DMS79 (cell line): ENCODE results near the gene IRX4.
A peak's percentile ranks its signal among the peaks of the same experiment; 100 is the strongest.
"Not testable (repeated sequence)": the region's sequence is repeated elsewhere in the genome, so short reads cannot be mapped to it uniquely, and the experiment has no call there.

Experiments
- DNase-seq: peaks from one replicate; lab custom pipeline; 2025; lab: John Stamatoyannopoulos, UW

Gene IRX4

DNA sequence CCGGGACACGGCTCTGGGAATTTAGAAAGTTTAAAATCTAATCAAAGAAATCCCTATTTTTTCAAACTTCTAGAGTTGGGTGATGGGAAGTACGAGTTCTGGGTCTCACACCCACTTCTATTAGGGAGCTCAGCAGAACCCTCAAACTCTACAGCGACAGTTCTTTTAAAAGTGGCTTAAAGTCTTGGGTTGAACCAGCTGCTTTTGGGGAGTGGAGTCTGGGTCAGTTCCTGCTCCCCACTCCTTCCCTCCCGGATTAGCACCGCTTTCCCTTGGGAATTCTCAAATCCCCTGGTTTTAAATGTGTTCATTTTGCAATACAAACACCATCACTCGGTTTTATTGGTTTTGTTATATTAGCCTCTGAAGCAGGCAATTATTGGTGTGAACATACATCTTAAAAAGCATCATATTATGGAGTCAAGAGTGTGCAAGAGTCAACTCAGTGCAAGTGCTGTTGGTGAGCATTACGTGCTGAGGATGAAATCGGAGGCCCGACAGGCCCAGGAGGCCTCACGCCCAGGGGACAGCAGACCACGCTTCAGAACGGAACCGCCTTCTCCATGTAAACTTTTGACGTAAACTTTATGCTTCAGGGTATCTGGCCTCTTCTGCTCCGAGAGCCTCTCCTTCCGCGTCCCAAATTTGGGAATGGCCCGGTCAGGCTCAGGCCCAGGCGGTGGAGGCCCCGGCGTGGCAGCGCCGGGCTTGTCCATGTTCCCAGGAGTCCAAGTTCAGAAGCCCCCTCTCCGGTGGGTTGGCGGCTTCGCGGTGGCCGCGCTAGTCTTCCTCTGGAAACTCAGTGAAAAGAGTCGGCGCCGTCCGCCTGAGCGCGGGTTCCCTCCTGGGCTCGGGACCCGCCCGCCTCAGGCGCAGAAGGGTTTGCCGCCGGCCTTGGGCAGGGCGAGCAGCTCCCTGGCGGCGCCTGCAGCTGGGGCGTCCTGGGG lies 5.3 kb downstream of the IRX4 start:
- no peak for DNase-seq

DNA sequence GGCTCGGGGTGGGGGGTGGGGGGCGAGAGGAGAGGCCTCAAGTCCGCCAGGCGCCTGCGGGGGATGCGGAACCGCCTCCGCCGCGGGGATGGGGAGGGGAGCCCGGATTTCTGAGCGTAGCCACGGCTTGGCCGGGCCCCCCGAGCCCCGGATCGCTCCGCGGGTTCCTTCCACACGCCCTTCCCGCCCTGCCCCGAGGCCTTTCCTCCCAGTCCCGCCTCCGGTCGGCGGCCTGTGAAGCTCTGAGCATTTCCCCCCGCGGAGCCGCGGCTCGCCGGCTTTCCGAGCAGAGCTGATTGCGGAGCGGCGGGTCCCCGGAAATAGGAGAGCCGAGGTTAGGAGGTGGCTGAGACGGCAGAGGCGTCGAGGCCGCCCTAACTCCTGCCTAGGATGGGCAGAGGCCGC lies 6.1 kb downstream of the IRX4 start:
- DNase-seq = no peak

DNA sequence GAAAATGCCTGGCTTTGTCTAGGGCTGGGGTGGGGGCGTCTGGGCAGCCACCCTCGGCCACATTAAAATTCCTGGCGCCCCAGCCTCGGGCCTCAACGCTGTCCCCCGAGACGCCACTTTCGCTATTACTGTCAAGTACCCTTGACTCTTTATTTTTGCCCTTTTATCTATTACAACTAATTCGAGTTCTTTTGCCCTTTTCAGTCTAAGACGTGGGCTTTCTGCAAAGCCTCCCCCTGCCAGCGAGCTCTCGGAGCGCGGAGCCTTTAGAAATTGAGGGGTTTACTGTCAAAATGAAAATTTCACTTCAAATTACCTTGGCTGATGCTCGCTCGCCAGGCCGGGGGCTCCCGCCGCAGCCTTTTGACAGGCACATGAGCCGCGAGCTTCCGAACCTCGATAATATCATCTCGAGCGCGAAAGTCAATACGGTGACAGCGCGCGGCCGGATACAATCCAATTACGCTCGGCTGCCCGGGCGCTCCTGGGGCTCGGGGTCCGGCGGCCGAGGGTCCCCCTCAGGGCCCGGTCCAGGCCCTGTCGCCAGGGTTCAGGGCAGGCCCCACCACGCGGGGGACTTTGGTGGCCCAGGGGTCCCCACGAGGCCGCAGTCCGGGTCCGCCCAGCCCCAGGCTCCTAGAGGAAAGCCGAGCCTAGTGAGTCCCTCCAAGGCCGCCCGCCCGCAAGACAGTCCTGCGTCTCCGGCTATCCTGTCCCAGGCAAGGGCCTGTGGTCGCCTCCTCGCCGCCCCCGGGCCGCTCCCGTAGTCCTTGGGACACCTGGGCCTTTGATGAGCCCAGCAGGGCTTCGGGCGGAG lies 6.7 kb downstream of the IRX4 start:
- DNase-seq = no peak

DNA sequence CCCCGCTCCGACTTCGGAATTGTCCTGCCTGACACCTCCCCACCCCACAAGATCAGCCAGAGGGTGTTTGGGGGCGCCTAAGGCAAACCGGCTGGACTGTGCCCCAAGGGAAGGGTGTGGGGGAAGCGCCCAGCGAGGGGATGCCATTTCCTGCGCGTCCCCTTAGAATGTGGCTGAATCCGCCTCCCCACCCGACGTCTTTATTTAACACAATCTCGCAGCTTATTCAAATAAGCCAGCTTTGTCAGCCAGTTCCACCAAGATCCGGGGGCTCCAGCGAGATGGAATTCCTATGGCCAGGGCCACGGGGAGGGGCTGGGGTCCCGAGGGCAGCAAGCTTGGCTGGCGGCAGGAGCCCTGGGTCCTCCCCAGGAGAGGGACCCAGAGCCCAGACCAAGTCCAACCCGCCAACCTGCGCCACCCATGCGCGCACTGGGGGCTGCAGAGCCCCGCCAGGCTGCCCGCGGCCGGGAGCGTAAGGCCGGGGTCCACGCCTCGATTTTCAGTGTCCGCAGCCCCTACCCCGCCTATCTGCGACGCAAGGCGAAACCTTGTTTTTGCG lies 7.4 kb downstream of the IRX4 start:
- DNase-seq = no peak

DNA sequence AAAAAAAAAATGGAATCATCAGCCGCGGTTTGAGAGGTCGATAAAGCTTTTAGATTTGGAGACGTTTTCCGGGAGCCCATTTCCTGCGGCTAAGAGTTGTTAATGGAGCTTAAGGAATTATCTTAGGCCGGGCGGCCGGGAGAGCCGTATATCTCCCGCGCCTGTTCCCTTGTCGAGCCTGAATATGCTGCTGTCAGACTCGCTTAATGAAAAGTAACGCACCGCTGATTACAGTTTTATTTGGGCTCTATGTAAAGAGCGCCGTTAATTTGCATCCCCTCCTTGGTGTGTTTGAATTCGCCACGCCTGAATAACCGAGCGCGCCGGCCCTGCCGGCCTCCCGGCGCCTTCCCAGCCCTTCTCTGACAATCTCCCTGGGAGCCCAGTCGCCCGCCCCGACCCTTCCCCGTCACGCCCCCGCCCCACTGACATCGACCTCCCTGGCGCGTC lies 7.9 kb downstream of the IRX4 start:
- peak; percentile 85 for DNase-seq

DNA sequence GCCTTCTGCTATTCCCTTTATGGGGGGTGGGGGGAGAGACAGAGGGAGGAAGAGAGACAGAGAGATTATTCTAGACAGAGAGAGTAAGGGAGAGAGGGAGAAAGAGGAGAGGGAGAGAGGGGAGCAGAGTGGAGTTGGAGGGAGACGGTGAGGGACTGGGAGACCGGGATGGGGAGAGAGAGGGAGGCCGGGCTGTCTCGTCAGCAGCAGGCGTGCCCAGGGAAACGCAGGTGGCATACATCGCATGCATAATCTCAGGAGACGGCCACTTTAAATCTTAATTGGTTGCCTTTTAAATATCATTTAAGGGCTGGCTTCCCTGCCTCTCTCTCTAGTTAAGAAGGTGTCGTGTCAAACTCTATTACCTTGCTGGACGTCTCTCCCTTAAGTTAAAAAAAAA lies 8.4 kb downstream of the IRX4 start:
- peak; percentile 82 for DNase-seq

DNA sequence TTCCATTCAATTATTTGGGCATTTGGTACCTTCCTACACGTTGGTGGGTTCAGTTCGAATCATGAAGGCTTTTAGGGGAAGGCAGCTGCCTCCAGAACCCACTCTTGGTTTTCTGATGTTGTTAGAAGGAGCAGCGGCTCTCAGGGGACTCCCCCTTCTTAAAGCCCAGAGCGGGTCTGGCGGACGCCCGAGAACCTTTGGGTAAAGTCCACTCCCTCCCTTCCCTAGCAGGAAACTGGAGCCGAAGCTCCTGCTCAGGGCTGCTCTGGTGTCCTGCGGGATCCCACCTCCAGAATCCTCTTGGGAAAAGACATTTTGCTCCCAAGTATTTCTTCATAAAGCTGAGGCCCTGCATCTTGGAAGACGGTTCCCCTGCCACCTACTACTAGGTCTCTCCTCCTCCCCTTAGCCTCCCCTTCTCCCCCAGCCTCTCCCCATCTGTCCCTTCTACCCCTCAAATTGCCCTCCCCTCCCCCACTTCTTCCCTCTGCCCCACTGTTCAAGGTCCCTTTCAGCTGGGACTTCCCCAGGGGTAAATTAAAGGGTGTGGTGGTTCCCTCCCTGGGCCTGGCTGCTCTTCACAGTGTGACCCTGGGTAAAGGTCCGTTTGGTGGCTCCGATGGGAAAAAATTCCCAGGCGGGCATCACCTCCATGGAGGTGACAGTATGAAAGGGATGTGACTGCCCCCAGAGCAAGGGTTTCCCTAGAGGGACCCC lies 9.3 kb downstream of the IRX4 start:
- no peak for DNase-seq

DNA sequence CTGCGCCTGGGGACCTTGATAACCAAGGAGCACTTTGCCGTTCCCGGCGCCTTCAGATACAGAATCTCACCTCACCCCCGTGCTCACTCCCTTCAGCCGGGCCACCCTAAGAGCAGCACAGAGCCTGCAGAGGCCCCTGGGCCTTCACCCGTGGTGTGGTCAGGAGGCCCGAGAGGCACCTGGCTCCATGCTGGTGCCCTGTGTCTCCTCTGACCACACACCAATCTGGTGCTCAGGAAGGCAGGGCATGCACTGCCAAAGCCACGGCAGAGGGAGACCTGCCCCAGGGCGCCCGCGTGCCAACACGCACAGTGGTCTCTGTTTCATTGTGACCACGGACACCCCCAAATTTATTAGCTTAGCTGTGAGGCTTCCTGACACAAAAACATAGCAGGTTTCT lies 11.3 kb downstream of the IRX4 start:
- DNase-seq = no peak

DNA sequence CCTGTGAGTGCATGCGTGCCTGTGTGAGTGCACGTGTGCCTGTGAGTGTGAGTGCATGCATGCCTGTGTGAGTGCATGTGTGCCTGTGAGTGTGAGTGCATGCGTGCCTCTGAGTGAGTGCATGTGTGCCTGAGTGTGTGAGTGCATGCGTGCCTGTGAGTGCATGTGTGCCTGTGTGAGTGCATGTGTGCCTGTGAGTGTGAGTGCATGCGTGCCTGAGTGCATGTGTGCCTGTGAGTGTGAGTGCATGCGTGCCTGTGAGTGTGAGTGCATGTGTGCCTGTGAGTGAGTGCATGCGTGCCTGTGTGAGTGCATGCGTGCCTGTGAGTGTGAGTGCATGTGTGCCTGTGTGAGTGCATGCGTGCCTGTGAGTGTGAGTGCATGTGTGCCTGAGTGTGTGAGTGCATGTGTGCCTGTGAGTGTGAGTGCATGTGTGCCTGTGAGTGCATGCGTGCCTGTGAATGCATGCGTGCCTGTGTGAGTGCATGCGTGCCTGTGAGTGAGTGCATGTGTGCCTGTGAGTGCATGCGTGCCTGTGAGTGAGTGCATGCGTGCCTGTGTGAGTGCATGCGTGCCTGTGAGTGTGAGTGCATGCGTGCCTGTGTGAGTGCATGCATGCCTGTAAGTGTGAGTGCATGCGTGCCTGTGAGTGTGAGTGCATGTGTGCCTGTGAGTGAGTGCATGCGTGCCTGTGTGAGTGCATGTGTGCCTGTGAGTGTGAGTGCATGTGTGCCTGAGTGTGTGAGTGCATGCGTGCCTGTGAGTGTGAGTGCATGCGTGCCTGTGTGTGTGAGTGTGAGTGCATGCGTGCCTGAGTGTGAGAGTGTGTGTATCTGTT lies 12.1 kb downstream of the IRX4 start:
- DNase-seq = not testable (repeated sequence)

DNA sequence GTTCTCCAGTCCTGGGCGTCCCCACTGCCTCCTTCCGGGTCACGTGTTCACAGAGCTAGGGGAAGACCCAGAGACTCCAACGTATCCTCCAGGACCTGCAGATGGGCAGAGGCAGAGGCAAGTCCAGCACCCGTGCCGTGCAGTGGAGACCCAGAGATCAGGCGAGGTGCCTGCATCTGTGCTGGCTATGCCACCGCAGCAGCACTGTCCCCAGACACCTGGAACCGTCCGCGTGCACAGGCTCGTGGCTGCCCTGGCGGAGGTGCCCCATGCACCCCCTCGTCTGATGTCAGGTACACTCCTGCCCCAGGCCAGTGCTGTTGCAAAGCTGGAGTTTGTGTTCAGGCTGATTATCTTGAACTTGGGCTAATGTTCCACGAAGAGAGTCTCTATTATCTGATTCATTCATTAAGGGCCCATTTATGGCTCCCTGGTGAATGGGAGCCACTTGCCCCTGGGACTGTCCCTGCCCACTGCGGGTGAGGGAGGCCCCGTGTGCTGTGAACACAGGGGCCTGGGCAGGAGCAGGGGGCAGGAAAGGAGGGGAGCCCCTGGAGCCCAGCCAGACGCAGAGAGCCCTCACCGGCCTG lies 13.7 kb downstream of the IRX4 start:
- DNase-seq = no peak

DNA sequence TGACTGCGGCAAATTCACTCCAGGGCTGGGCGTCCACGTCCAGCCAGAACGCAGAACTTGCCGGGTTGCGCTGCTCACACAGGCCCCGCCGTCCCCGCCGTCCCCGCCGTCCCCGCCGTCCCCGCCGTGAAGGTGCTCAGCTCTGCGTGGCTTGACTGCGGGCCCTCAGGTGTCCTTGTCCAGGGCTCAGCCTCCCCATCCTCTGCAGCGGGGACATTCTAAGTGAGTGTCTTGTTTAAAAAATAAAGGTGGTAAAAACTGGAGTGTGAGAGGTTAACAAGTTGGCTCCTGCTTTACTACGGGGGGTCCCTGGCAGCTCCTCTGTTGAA lies 14.9 kb downstream of the IRX4 start:
- no peak for DNase-seq

DNA sequence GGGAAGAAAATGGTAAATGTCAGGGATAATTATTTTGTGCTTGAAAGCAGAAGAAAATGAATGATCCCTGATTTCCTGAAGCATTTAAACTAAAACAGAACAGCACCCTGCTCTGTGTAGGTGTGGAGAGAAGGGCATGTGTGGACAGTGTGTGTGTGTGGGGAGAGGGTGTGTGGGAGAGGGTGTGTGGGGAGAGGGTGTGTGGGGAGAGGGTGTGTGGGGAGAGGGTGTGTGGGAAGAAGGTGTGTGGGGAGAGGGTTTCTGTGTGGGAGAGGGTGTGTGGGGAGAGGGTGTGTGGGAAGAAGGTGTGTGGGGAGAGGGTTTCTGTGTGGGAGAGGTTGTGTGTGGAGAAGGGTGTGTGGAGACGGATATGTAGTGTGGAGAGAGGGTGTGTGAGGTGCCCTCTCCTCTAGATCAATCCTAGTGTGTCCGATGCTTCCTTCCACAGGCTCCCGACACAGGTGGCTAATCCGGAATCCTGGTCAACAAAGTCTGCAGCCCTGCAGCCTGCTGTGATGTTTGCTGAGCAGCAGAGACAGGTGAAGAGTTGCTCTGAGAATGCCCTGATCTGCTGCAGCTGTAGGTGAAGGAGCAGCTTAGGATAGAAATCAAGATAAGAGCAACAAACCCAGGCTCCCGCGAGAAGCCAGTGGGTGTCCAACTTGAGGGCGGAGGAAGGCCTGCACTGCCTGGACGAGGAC lies 15.5 kb downstream of the IRX4 start:
- DNase-seq = no peak

DNA sequence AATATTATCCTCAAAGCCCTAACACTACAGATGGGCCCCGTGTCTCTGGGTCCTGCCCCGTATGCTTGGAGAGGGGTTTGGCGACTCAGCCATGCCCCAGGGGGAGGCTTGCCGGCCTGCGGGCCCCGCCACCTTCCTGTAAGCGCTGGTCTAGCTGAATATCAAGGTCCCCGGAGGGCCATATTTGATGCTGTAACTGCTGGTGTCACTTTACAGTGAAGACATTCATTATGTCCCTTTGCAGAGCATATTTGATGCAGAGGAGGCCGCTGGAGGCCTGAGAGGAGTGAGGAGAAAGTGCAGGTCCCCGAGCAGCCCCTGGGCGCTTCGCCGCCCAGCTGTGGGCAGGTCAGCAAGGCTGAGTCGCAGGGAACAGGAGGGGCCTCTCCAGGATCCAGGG lies 16.8 kb downstream of the IRX4 start:
- DNase-seq = no peak

DNA sequence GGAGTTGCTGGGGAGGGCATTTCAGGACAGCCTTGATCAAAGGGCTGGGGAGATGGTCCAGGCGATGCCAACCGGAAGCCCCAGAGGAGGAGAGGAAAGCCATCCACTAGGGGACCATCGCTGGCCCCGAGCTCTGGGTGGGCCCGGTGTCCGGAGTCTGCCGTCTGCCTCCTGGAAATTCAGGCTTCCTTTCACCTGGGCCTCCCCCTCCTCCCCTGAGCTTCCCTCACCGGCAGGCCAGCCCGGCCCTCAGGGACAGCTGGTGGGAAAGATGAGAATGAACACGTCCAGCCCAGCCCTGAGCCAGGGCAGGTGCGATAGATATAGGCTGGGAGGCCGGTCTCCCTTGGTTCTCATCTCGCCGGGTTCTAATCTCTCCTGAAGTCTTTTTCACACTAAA lies 17.2 kb downstream of the IRX4 start:
- no peak for DNase-seq

DNA sequence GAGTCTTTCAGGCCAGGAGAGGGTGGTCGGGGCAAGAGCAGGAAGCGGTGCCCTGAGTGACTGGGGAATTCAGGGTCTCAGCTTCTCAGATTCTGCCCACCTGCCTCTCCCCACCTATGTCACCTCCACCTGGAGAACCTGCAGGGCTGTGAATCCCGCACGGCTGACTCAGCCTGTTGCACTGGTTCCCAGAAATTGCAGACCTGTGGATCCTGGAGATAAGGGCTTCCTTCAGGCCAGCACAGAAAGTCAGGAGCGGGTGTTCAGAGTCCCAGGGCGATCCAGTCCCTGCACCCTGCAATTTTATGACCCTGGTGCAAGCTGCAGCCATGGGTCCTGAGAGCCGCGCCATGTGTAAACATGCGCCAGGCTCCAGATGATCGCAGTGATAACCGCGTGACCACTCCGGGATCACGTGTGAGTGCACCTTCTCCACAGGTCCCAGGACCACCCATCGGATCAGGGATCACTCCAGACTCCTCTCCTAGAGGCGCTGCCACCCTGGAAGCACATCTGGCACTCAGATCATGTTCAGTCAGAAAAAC lies 17.8 kb downstream of the IRX4 start:
- no peak for DNase-seq

DNA sequence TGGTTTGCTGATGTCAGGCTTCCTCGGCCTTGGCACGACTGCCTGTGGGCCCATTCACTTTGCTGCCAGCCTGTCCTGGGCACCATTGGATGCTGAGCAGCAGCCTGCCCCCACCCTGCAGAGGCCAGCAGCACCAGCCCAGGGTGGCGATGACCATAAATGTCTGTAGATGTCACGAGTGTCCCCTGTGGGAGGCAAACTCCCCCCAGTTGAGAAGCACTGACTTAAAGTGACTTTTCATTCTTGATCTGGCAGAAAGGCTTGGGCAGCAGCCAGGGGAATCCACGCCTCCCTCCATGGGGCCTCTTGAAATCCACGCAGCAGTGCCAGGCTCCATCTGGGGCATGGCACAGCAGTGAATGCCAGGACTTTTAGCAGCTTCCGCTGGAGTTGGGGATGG lies 21.8 kb downstream of the IRX4 start:
- no peak for DNase-seq

DNA sequence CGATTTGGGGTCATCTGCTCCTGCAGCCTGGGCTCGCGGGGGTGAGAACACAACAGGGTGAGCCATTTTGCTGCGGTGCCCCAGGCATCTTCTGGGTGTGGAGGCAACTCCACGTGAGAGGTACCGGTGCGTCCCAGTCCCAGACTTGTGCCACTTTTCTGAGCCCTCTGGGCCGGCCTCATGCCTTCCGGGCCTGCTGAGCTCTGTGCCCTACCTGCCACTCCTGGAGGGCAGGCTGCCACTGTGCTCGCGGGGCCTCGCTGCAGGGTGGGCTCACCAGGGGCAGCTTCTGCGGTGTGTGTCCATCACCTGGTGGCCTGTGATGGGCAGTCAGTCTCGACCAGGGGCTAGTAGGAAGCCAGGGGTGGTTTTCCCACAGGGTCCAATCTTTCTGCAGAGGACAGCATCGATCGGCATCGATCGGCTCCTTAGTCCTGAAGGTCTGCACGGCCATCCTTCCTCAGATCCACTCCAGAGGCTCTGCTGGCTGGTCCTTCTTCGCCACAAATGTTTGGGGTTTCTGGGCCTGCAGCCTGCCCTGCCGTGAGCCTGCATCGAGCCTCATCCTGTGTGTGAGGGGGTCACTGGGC lies 22.6 kb downstream of the IRX4 start:
- DNase-seq = no peak

DNA sequence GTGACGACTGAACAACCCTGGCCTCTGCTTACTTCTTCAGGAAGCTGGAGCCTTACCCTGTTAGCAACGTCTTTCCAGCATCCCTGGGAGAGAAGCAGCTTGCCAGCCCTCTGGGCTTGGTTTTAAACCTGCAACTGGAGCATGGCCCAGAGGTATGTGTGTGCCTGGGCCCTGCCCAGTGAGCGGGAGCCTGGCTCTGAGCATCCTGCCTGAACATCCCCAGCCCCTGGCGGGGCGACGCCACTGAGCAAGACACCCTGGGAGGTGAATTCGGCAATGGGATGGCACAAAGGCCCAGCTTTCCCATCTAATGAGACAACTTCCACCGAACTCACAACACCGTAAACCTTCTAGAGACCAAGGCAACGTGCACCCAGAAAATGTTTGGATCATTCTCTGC lies 23.6 kb downstream of the IRX4 start:
- no peak for DNase-seq

DNA sequence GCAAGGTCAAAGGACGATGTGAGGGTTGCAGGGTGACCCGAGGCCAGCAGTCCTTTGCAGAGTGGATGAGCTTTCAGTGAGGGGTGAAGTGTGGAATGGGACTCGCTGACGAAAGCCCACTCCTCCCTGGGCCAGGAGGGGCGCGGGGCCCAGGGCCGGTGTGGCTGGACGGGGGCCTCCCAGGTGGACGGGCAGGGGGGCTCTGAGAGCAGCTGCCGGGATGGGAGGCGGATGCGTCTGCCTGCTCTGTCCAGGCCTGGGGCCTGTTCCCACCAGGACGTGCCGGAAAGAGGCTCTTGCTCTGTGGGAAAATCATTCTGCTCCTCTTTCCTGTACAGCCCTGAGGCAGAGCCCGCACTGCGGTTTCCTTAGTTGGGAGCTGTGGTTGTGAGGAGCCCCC lies 24.3 kb downstream of the IRX4 start:
- no peak for DNase-seq

DNA sequence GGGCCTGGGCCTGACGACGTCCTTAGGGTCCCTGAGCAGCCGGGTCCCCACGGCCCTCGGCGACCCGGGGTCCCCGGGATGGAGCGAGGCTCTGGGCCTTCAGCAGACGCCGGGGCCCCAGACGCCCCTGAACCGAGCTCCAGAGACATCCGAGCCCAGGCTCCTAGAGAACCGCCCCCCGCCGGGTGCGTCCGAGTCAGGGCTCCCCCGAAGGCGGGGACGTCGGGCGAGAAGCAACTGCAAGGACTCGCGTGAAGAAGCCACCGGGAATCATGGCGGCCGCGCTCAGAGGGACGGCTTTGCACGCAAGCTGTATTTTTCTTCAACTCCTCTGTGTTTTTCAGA lies 25.5 kb downstream of the IRX4 start:
- no peak for DNase-seq
